PC-9 (cell line): ENCODE results near the gene CRISPLD2. TPM values are rescaled to one million over a fixed set of nuclear protein-coding genes. Genes with fewer than 3 reads are reported as not detected.

Experiments used
- BruUV-seq: library from RNA; stranded (reverse); fragments of 400-500 nt; replicated peaks from 2 replicates; lab custom pipeline; 2021; lab: Mats Ljungman, UMichigan
- CTCF ChIA-PET: fragments of 300-600 bp; sonication (Branson Sonifier 250); formaldehyde crosslinking; loops from one replicate; lab custom pipeline; 2022; ENCODE audit warnings: antibody characterized with exemption; lab: Charles Lee
- POLR2A ChIA-PET: fragments of 300-600 bp; sonication (Branson Sonifier 250); formaldehyde crosslinking; loops from one replicate; lab custom pipeline; 2022; ENCODE audit warnings: antibody characterized with exemption; ENCODE audit not compliant: unreplicated experiment; lab: Charles Lee
- DNase-seq, 2 experiments: peaks; one replicate each; pipeline versions ENCODE4 v3.0.0 to v3.0.0-alpha.2; 2015 to 2022; ENCODE audit warnings: mixed read lengths in 1 of 2
- H2AFZ ChIP-seq: fragments of 200-600 bp; sonication (generic); 2 replicates; pipeline ENCODE4 v1.8.1; 2017; ENCODE audit warnings: antibody characterized with exemption
- H3F3A ChIP-seq: fragments of 200-600 bp; sonication (generic); 2 replicates; pipeline ENCODE4 v1.8.1; 2017; ENCODE audit warnings: antibody characterized with exemption, mild to moderate bottlenecking, low read depth; ENCODE audit not compliant: insufficient read depth
- H3K27ac ChIP-seq: fragments of 200-600 bp; sonication (generic); 2 replicates; pipeline ENCODE4 v1.6.1; 2016; ENCODE audit warnings: mixed run types
- H3K27me3 ChIP-seq: fragments of 200-600 bp; sonication (generic); 2 replicates; pipeline ENCODE4 v1.6.1; 2016; ENCODE audit warnings: low read depth, mixed run types; ENCODE audit not compliant: insufficient read depth
- H3K36me3 ChIP-seq: fragments of 200-600 bp; sonication (generic); 2 replicates; pipeline ENCODE4 v1.6.1; 2016; ENCODE audit warnings: low read depth, mixed run types
- H3K4me1 ChIP-seq: fragments of 200-600 bp; sonication (generic); replicated peaks from 2 replicates; pipeline ENCODE4 v1.6.1; 2016; ENCODE audit warnings: mixed run types; ENCODE audit not compliant: insufficient read depth
- H3K4me2 ChIP-seq: fragments of 200-600 bp; sonication (generic); 2 replicates; pipeline ENCODE4 v1.6.1; 2017; ENCODE audit warnings: mixed run types
- H3K4me3 ChIP-seq: fragments of 200-600 bp; sonication (generic); 2 replicates; pipeline ENCODE4 v1.6.1; 2016; ENCODE audit warnings: mixed run types
- H3K79me2 ChIP-seq: fragments of 200-600 bp; sonication (generic); 2 replicates; pipeline ENCODE4 v1.6.1; 2017; ENCODE audit warnings: low read depth, mixed run types
- H3K9me2 ChIP-seq: fragments of 200-600 bp; sonication (generic); 2 replicates; pipeline ENCODE4 v1.8.1; 2017; ENCODE audit warnings: mild to moderate bottlenecking; ENCODE audit not compliant: insufficient read depth
- H3K9me3 ChIP-seq: fragments of 200-600 bp; sonication (generic); 2 replicates; pipeline ENCODE4 v1.8.1; 2016; ENCODE audit warnings: low read depth; ENCODE audit not compliant: insufficient read depth
- H4K20me1 ChIP-seq: fragments of 200-600 bp; sonication (generic); 2 replicates; pipeline ENCODE4 v1.8.1; 2017; ENCODE audit not compliant: insufficient read depth
- CTCF ChIP-seq: fragments of 200-600 bp; sonication (generic); conservative IDR thresholded peaks from 2 replicates; pipeline ENCODE4 v1.6.1; 2017; ENCODE audit warnings: mixed run types, antibody characterized with exemption, mild to moderate bottlenecking, moderate library complexity
- EZH2 ChIP-seq: fragments of 200-600 bp; sonication (generic); IDR thresholded peaks from 2 replicates; pipeline ENCODE4 v1.8.0; 2017; ENCODE audit warnings: antibody characterized with exemption, low read depth
- intact Hi-C: fragments of 100-400 bp; cut with micrococcal nuclease; formaldehyde crosslinking; loops from one replicate; pipeline ENCODE4 v1.10.0; 2022; ENCODE audit not compliant: unreplicated experiment
- total RNA-seq: library from RNA; stranded (reverse); gene quantifications from 2 replicates; pipeline ENCODE4 v1.2.3, GENCODE V29; 2021

Gene CRISPLD2
- total RNA-seq, 1 experiment from 2014 or later, result 18.6 TPM

GRCh38 chr16:84893849-84894599 lies 74.2 kb downstream of the CRISPLD2 start:
- no peaks in the 10 kb centered on the region for H3K36me3 ChIP-seq
- CTCF ChIA-PET, result no interaction called here
- H3K9me2 ChIP-seq, result no peaks in the 10 kb centered on the region
- TF ChIP-seq EZH2, result no peak
- no peak for TF ChIP-seq CTCF
- peak in 1 of 2 experiments; percentile 62 for DNase-seq
- POLR2A ChIA-PET, result no interaction called here
- H2AFZ ChIP-seq, result 0 out of 2 replicates have a peak overlapping the region, but pooled peaks have one; percentile 25
- no peaks in the 10 kb centered on the region for H3K79me2 ChIP-seq
- H3K27me3 ChIP-seq, result no peaks in the 10 kb centered on the region
- intact Hi-C loops, result no loop called here
- no peaks in the 10 kb centered on the region for H4K20me1 ChIP-seq
- H3K4me2 ChIP-seq, result peak overlapping the region; percentile 49
- H3K27ac ChIP-seq, result peak overlapping the region; percentile 41
- no TSS peak for BruUV-seq
- no peak overlapping the region for H3K4me3 ChIP-seq
- H3K9me3 ChIP-seq, result no peaks in the 10 kb centered on the region
- peaks cover 10% of the 10 kb centered on the region; the same call in 1 of the 2 replicates for H3F3A ChIP-seq
- H3K4me1 ChIP-seq, result peaks cover 18% of the 10 kb centered on the region

- Histone ChIP-seq H3F3A (peaks cover 10% of the 10 kb centered on the region; the same call in 1 of the 2 replicates), H4K20me1 (no peaks in the 10 kb centered on the region), H3K9me2 (no peaks in the 10 kb centered on the region), H3K36me3 (no peaks in the 10 kb centered on the region), H2AFZ (no peak overlapping the region), H3K27me3 (no peaks in the 10 kb centered on the region), H3K4me2 (no peak overlapping the region), H3K79me2 (no peaks in the 10 kb centered on the region), H3K4me3 (no peak overlapping the region), H3K27ac (no peak overlapping the region), H3K9me3 (no peaks in the 10 kb centered on the region), H3K4me1 (peaks cover 18% of the 10 kb centered on the region)
- DNase-seq, result no peak
- CTCF ChIA-PET, result no interaction called here
- TF ChIP-seq EZH2, result no peak
- no peak for TF ChIP-seq CTCF
- intact Hi-C loops, result no loop called here
- POLR2A ChIA-PET, result no interaction called here
- no TSS peak for BruUV-seq
These were observed 75.2 kb downstream of the CRISPLD2 start for GRCh38 chr16:84895016-84895415.

GRCh38 chr16:84896847-84897246 lies 77.1 kb downstream of the CRISPLD2 start:
- TF ChIP-seq CTCF, result no peak
- no peak for TF ChIP-seq EZH2
- Histone ChIP-seq H3K4me2 (no peak overlapping the region), H3K27me3 (no peaks in the 10 kb centered on the region), H3K36me3 (no peaks in the 10 kb centered on the region), H4K20me1 (no peaks in the 10 kb centered on the region), H3K79me2 (no peaks in the 10 kb centered on the region), H3K4me1 (peaks cover 18% of the 10 kb centered on the region), H3F3A (peaks cover 13% of the 10 kb centered on the region; the same call in 1 of the 2 replicates), H3K27ac (no peak overlapping the region), H3K9me2 (no peaks in the 10 kb centered on the region), H3K4me3 (no peak overlapping the region), H2AFZ (no peak overlapping the region), H3K9me3 (no peaks in the 10 kb centered on the region)
- no TSS peak for BruUV-seq
- intact Hi-C loops, result no loop called here
- CTCF ChIA-PET, result no interaction called here
- POLR2A ChIA-PET, result no interaction called here
- DNase-seq, result no peak
